NOMO-1 treated with dmso at 0.1 percent for 144 hours (cell line): ENCODE results near the gene IKZF3.
"Not testable (repeated sequence)": the region's sequence is repeated elsewhere in the genome, so short reads cannot be mapped to it uniquely, and the experiment has no call there.

ENCODE experiments used
- DNase-seq: peaks from one replicate; lab custom pipeline; 2025; ENCODE audit not compliant: unreplicated experiment; lab: John Stamatoyannopoulos, UW

Gene IKZF3

GRCh38 chr17:39757176-39757662, 106.9 kb downstream of the IKZF3 start:
- no peak for DNase-seq

DNA sequence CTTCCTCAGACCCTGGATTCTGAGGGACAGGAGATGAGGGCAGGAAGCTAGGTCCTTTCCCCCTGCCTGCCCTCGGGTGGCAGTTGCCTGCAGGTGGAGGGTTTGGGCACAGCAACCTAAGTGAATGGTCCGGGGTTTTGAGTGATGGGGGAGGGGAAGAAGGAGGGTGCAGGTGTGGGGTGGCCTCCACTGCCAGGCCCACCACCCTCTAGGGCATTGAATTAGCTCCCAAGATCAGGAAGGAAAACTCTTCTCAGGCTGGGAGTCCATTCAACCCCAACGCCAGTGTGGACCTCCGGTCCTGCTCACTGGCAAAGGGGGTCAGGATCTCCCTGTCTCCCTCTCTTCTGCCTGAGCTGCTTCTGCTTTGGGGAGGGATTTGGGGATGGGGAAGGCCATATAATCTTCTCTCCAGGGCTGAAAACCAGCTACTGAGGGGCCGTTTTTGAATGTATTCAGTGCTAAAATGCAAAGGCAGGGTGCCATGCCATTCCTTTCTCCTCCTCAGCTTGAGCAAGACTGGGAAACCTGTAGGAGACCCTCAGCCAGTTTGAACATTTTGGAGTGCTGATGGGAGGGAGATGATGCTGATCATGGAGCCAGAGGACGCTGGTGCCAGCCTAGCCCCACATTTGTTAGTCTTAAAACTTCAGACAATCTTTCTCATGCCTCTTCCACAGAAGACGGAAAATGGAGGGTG, 107.6 kb downstream of the IKZF3 start:
- no peak for DNase-seq

DNA sequence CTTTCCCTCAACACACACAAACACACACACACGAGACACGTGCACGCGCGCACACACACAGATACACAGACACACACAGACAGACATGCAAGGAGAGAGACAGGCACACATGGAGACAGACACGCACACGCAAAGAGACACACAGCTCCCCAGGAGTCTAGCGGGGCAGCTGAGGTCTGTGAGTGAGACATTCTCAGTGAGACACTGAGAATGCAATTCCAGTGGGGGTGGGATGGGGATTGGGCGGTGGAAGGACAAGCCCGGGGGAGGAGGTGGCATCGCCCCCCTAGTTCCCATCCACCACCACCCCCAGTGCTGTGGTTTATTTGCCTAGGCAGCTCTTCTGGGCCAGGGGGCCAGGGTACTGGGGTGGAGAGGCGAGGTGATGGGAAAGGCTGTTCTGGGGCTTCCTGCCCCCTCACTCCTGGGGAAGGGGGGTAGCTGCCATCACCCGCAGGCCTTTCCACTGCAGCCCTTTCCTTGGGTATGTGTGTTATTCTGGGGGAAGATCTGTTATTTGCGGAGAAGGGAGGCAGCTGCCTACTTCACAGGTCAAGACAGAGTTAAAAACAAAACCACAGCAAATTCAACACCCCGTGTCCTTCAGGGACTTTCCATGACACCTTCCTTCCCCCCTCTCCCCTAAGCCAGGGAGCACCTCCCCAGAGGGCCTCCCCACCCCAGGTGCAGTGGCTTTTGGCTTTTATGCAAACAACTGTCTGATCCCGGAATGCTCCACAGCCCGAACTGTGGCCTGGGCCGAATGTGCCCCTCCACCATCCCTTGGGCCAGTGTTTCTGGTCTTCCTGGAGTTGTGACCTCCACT, 108.3 kb downstream of the IKZF3 start:
- no peak for DNase-seq

GRCh38 chr17:39754958-39755553, 109.1 kb downstream of the IKZF3 start:
- no peak for DNase-seq

DNA sequence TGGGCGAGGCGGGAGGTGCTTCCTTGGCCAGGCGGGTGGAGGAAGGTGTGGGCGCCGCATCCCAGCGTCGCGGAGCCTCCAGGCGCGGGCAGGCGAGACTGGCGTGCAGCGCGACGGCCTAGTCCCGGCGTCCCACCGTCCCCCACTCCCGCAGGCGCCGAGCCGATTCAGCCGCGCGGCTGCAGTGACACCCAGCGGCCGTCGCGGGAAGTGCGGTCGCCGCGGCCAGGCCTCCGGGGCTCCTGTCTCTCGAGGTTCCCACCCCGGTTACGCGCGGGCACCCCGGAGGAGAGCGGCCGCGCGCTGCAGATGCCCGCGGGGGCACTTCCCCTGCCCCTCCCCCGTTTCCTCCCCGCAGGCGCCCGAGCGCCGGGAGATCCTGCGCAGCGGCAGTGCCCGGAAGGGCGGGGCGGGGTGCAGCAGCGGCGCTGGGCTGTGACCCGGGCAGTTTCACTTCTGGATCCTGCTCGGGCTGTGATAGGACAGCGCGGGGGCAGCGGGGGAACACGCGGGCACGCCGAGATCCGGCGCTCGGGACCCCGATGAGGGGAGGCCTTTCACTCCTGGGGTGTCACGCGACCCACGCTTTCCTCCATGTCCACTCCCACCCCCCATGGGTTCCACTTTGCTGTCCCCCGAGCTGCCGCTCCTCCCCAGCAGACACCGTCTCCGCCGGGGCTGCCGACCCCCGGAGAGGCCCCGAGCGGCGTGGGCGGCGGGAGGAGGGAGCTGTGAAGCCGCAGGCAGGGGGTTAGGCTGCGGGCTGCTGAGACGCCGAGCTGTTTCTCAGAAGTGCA, 109.8 kb downstream of the IKZF3 start:
- DNase-seq: peak; percentile 97

DNA sequence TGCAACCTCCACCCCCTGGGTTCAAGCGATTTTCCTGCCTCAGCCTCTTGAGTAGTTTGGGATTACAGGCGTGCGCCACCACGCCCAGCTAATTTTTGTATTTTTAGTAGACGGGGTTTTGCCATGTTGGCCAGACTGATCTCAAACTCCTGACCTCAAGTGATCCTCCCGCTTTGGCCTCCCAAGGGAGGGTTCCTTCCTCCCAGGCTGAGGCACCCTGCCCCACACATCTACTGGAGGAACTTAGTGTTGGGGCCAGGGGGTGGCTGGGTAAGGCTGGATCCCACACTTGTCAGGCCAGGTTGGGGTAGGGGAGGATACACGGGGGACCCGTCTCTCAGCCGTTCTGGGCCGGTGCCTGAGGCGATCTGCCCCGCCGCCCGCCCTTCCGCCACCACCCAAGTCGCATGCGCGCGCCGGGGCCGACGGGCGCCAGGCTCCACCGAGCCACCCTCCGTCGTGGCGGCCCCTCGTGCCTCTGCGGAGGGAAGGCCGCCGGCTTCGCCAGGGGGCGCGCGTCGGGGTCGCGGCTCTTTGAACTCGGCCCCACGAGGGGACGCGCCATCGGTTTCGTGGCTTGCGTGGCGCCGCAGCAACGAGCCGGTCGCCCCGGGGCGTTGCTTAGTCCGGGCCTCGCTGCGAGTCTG, 110.5 kb downstream of the IKZF3 start:
- no peak for DNase-seq

DNA sequence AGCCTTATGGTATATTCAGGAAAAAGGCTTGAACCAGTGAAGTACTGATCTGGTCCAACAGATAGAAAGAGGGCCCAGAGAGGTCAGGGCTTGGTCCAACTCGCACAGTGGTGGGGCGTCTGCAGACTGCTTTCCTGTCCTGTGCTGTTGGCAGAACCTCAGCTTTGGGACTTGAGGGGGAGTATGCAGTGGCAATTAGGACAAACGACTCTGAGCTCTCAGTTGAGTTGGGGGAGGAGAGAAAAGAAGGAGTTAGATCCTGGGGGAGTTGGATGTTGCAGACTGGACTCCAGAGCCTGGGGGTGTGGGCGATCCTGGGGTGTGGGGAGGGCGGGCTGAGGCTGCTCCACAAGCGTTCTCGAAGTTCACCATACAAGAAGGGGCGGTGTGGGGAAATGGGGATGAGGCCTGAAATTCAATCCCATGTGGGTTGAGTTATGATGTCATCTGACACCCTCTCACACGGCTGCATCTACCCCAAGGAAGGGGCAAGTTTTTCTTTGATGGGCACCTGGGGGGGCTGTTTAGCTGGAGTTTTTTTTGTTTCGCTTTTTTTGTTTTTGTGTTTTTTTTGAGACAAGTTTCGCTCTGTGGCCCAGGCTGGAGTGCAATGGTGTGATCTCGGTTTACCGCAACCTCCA, 111.8 kb downstream of the IKZF3 start:
- DNase-seq: no peak

DNA sequence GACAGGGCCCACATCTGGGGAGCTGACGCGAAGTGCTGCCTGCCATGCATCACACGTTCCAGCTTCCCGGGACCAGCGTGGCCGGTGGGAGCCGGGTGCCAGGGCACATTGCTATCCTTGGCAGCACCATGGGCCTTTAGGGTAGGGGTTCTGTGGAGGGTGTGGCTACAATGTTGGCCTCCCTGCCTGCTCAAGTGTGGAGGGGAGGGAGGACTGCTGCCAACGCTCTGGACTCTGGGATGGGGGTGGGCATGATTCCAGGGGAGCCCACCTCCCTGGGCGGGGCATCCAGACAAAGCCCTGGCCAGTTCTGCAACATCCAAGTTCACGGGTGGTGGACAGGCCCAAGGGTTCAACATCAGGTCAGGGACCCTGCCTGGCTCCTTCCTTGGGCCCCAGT, 112.5 kb downstream of the IKZF3 start:
- DNase-seq: no peak

GRCh38 chr17:39751016-39751543, 113.0 kb downstream of the IKZF3 start:
- no peak for DNase-seq

GRCh38 chr17:39750131-39751015, 113.7 kb downstream of the IKZF3 start:
- DNase-seq: no peak

GRCh38 chr17:39748444-39749034, 115.6 kb downstream of the IKZF3 start:
- not testable (repeated sequence) for DNase-seq

DNA sequence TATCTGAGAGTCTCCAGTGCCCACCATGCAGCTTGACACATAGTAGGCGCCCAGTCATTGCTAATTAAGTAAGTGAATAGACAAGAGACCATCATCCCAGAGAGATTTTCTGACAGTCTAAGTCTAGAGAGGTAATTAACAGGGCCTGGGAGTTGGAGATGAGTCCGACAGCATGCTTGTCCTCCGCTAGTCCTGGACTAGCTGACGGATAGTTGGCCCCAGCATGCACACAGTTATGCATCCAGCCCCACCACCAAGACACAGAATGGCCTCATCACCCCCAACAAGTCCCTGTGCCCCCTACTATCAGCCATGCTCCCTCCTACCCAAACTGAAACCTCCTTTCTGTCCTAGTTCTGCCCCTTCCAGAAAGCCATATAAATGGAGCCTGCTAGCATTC, 116.4 kb downstream of the IKZF3 start:
- DNase-seq: no peak

DNA sequence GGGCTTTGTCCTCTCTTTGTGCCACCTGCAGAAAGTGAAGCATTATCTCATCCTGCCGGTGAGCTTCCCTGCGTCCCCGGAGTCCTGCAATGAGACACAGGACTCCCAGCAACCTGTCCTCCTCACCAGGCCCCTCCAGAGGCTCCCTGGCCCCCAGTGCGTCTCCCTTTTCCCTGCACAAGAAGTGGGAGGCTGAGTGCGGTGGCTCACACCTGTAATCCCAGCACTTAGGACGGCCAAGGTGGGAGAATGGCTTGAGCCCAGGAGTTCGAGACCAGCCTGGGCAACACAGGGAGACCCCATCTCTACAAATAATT, 118.0 kb downstream of the IKZF3 start:
- no peak for DNase-seq

DNA sequence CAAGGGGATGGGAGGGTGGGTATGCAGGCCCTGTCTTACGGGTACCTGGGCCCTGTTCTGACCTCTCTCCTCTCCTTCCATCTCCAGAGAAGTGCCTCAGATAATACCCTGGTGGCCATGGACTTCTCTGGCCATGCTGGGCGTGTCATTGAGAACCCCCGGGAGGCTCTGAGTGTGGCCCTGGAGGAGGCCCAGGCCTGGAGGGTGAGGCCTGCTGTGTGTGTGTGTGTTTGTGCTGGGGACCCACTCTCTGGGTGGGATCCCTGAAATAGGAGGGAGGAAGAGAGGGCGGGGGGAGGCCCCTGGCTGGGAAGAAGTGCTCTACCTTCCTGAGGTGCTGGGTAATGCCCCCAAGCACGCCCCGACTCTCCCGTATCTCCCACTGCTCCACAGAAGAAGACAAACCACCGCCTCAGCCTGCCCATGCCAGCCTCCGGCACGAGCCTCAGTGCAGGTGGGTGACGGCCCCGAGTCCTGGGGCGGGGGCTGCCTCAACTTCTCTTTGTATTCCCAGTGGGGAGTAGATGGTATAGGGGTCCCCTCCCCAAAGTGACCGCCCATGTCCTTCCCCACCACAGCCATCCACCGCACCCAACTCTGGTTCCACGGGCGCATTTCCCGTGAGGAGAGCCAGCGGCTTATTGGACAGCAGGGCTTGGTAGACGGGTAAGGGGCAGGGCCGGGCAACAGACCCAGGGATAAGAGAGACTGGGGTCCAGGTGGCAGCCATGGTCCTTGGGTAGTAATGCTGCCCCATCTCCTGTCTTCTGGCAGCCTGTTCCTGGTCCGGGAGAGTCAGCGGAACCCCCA, 118.6 kb downstream of the IKZF3 start:
- no peak for DNase-seq

- DNase-seq: no peak
Observed at GRCh38 chr17:39744836-39745215, 119.3 kb downstream of the IKZF3 start.

DNA sequence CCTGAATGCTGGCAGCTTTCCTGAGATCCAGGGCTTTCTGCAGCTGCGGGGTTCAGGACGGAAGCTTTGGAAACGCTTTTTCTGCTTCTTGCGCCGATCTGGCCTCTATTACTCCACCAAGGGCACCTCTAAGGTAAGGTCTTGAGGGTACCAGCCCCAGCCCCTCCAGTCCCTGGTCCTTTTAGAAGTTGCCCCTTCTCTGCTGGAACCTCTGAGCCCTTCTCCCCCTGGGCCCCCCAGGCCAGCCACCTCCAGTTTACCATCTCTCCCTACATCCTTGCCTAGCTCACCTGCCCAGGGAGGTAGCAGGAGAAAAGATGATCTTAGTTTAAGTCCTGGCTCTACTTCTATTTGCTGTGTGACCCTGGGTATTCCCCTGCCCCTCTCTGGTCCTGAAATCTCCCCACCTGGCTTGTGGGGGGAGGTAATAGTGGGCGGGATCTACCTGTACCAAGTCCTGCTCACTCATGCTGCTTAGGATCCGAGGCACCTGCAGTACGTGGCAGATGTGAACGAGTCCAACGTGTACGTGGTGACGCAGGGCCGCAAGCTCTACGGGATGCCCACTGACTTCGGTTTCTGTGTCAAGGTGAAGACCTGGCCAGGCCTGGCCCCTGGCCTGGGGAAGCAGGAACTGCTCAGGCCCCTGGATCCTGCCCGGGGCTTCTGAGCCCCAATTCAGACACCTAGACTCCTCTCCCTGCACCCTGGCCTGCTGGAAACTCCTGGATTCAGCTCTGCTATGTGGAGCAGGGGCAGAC, 119.9 kb downstream of the IKZF3 start:
- DNase-seq: no peak

- no peak for DNase-seq
Observed at GRCh38 chr17:39742856-39743436, 121.2 kb downstream of the IKZF3 start.
